ENCODE data around the gene BCL2.

- TF ChIP-seq CTCF (conservative IDR thresholded peaks at IDR 0.05; ENCODE audit: low read depth, low read length) (no peak), EZH2 (IDR thresholded peaks at IDR 0.05; ENCODE audit: low read length, unreplicated experiment) (no peak), EZH2phosphoT487 (IDR thresholded peaks at IDR 0.05; ENCODE audit: borderline replicate concordance, low read length) (no peak)
These were observed 130.5 kb downstream of the BCL2 start for GRCh38 chr18:63189041-63189440.
